Effector CD8-positive, alpha-beta T cell (primary cell): Measurements from ENCODE around the gene CALCB.

Experiments
- DNase-seq: peaks from one replicate; lab custom pipeline; 2025; lab: John Stamatoyannopoulos, UW

CALCB gene

GRCh38 chr11:15074206-15075161, 1.1 kb downstream of the CALCB start:
- peak; percentile 64 for DNase-seq

GRCh38 chr11:15075162-15075526, 1.8 kb downstream of the CALCB start:
- DNase-seq: no peak

GRCh38 chr11:15091175-15091574, 17.8 kb downstream of the CALCB start:
- DNase-seq: no peak

- no peak for DNase-seq
Measured at GRCh38 chr11:15091625-15092024, 18.2 kb downstream of the CALCB start.

GRCh38 chr11:15093432-15093831, 20.0 kb downstream of the CALCB start:
- no peak for DNase-seq

DNA sequence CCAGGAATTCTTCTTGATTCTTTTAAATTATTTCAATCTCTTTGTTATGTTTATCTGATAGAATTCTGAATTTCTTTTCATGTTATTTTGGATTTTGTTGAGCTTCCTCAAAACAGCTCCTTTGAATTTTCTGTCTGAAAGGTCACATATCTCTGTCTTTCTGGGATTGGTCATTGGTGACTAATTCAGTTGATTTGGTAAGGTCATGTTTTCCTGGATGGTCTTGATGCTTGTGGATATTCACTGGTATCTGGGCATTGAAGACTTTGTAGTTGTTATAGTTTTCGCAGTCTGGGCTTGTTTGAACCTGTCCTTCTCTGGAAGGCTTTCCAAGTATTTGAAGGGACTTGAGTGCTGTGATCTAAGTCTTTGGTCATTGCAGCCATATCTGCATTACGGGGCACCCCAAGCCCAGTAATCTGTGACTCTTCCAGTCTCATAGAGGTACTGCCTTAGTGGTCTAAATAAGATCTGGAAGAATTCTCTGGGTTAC, 22.4 kb downstream of the CALCB start:
- DNase-seq: no peak

DNA sequence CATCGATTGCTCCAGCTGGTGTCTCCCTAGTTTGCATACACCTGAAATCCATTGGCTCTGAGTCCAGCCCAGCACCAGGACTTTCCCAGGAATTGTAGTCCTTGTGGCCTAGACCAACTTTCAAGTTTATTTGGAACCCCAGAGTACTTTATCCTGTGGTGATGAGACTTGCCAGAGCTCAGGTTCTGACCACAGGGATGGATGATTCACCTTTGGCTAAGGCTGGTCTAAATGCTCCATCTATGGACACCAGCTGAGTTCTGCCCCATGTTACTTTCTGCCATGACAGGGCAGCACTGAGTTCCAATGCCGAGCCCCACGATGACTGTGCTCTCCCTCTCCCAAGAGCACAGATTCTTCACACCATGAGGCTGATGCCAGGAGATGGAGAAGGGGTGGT, 24.0 kb downstream of the CALCB start:
- no peak for DNase-seq

GRCh38 chr11:15099267-15099666, 25.9 kb downstream of the CALCB start:
- no peak for DNase-seq

DNA sequence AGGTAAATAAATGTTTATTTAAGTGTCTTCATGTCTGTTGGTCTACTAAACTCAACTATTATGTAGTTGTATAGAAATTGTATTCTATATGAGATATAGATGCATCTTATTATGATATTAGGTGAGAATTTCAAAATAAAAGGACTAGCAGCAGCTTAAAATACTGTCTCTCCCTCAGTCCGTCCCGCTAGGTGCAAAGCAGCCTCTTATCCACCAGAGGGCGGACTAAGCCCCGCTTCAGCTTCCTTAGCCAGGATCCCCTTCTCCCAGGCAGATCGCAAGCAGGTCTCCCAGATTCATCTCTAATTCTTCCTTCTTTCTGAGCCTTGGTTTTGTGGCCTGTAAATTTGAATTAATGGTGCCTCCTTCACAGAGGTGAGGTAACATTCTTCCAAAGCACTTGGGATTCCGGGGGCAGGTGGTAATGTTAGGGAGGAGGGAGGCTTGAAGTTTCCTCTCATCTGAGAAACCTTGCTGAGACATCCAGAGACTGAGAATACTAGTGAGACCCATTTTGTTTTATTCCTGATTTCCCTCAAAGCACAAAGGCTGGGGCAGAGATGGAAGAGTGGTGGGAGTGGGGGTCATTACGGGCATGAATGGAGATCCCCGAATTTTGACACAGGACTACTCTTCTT, 27.8 kb downstream of the CALCB start:
- DNase-seq: peak; percentile 4

GRCh38 chr11:15104166-15104565, 30.8 kb downstream of the CALCB start:
- DNase-seq: no peak

GRCh38 chr11:15106201-15106965, 33.0 kb downstream of the CALCB start:
- no peak for DNase-seq

DNA sequence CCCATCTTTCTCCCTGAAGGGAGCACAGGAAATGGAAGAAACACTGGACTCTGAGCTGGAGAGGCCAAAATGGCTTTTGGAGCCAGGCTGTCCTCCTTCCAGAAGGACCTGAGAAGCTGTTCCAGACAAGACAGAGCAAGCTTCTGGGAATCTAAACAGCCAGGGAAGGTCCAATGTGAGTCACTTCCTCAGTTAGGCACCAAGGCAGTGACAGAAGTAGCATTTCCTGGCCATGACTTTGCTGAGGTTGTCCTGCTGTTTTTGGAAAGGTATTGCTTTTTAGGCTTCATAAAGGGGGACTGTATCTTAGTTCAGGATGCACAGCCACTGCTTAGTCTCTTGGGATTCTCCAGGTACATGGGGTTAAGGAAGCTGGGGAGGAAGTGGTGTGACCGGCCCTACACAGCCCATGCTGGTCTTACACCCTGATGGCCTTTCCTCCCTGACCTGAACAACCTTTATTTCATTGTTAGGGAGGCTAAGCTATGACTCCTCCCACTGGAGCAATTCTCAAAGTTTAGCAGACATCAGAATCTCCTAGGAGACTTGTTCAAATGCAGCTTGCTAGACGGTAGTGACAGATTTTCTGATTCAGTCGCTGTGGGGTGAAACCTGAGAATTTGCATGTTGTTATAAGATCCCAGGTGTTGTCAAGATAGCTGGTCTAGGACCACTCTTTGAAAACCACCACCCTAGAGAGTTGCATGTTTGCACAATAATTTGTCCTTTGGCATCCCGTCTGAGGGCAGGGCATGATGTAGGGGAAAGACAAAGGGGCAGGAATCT, 34.5 kb downstream of the CALCB start:
- DNase-seq: no peak

DNA sequence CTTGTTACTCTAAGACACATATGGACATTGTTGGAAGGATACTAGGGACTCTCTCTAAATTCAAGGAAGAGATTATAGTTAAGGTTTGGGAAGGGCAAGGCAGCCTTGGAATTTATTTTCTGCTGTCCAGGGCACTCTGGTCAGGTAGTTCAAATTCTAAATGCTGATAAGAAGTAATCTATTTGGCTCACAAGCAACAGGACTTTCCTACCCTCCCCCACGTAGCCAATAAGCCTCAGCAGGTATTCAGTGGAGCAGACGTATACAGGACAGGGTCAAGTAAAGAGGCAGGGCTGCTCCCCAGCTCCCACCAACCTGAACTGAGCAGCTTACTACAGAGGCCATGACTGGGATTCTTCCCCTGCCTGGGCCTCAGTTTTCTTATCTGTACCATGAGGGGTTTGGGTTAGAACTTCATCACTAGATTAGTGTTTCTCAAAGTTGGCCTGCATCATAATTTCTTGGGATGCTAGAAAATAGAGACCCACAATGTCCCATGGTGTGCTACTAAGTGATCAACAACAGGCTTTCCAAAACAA, 35.3 kb downstream of the CALCB start:
- no peak for DNase-seq

DNA sequence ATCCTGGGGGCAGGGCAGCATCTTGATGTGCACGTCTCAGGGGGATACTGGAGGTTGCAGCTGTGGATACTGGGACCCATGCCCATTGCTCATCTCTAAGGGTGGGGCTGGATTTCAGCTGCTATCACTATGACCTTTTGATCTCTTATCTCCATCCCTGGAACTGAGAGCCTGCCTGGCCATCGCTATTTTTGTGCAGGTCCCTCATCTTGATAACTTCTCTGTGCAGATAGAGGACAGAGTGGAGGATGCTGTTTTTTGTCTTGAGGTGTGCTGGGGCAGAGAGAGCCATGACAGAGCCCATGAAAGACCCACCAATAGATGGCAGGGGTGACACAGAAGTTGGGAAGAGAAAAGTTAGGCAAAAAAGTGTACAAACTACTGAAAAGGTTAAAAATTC, 36.2 kb downstream of the CALCB start:
- DNase-seq: no peak

DNA sequence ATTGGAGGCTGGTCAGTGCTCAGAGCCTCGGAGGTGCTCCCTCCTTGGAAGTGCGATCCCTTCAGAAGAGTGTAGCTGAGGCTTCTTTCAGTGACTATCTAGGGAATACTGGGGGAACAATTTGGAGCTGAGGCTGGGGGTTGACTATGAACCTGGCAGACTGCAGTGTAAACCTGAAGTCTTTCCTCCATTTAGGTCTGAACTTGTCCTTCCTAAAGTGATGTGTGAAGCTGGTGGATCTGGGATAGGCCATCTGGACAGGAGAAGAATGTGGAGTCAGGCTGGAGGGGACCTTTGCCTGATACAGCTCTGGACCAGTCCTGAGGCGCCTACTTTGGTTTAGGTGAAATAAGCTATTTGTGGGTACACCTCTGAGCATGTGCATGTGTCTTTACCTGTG, 37.8 kb downstream of the CALCB start:
- DNase-seq: no peak

GRCh38 chr11:15112131-15112541, 38.7 kb downstream of the CALCB start:
- DNase-seq: no peak

DNA sequence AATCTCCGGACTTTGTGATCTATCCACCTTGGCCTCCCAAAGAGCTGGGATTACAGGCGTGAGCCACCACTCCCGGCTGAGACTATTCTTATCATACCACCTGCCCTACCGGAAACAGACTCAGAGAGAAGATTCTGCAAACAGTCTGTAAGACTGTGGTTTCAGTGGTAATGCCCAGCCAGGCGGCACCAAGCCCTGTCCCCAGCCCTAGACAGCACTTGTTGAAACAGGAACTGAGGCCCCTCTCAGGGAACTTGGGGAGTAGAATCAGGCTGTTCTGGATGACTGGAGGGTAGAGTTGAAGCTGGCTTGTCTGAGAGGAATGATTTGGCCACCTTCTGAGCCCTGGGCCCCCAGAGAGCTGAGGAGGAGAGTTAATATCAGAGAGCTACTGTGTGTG, 40.0 kb downstream of the CALCB start:
- no peak for DNase-seq

GRCh38 chr11:15114501-15115475, 41.4 kb downstream of the CALCB start, which contains the start of gene INSC:
TSS of gene INSC (plus strand) at chr11:15114923. CDS start at chr11:15149175, 34,252 bp downstream.
- DNase-seq: no peak

DNA sequence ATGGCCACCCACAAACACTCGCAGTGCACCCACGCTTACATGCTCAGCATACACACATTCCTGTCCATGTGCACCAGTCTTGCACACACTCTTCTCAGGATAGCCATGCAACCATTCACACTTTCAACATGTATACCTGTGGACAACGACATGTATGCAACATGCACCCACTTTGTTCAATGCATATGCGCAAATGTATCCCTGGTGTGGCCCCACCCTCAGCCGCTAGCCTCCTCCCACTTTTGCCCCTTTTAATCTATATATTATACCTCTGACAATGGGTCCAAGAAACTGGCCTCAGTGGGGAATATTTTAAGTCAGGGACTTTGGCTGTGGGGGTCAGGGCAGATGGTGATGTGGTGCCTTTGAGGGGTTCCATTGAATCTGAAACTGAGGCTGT, 42.3 kb downstream of the CALCB start:
- no peak for DNase-seq

DNA sequence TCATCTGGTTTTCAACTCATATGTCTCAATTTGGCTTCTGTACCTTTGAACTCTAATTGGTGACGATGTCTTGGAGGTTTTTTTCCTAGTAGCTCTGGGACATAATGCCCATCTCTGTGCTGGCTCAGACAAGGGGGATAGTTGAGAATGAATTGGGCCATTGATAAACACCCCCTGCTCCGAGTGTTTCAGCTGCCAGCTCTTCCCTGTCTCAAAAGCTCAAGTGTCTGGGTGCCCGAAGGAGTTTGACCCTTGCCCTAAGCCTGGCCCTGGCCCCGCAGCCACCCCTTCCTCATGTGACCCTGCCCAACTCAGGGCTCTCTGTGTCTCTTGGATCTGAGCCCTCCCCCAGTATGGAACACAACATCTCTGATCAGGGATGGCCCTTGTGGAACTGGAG, 44.4 kb downstream of the CALCB start:
- no peak for DNase-seq
